ENCODE results near the gene STARD3NL.
"Not testable (repeated sequence)": the region's sequence is repeated elsewhere in the genome, so short reads cannot be mapped to it uniquely, and the experiment has no call there.

The STARD3NL gene, protein sequence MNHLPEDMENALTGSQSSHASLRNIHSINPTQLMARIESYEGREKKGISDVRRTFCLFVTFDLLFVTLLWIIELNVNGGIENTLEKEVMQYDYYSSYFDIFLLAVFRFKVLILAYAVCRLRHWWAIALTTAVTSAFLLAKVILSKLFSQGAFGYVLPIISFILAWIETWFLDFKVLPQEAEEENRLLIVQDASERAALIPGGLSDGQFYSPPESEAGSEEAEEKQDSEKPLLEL

DNA sequence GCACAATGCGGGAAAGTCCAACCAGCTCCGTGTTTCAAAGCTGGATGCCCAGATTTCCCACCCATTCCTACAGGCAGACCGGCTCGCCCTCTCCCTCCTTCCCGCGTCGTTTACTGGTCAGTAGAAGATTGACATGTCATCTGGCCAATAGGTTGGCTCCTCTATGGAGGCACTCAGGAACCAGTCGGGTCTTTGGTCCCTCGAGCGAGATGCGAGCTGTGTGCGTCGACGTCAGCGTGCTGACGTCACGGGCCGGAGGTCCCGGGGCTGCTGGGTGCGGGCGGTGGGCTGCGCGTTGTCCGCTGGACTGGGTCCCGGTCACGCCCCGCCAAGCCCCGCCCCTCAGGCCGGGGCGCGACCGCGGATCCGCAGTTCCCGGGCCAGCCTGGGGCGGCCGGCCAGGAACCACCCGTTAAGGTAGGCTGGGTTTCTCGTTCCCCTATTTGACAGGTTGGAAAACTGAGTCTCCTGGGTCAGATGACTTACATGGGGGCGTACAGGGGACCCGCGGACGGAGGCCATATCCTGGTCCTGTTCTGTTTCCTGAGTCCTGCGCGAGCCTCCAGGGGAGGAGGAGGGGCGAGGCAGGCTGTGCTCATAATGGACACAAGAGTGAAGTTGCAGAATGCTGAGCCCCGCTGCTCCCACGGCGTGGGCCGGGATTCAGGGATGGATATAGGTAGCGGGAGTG, at the start of gene STARD3NL:
Gene STARD3NL (plus strand): TSS at position 242 of the 691 bp plus-strand sequence. CDS start 29,260 bp downstream, outside the sequence.
- in situ Hi-C loops (cut with MboI; ENCODE audit: low sequenced_read_pairs) = no loop called here

DNA sequence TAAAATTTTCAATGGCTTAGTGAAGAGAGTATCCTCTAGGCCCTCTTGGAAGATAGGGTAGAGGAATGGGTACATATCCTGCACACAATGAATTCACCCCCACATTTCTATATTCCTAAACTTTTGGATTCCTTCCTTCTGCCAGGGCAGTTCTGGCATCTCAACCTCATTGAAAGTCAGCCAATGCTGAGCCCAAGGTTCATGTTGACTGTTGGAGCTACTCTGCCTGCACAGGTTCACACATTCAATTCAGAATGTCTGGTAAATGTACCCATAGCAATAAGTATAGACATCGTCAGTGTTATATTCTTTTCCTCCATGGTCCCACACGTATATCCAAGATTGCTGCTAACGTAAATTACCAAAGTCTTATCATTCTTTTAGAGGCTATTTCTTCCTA, 48.9 kb upstream of the STARD3NL start:
- in situ Hi-C loops (cut with MboI; ENCODE audit: low sequenced_read_pairs) = no loop called here

DNA sequence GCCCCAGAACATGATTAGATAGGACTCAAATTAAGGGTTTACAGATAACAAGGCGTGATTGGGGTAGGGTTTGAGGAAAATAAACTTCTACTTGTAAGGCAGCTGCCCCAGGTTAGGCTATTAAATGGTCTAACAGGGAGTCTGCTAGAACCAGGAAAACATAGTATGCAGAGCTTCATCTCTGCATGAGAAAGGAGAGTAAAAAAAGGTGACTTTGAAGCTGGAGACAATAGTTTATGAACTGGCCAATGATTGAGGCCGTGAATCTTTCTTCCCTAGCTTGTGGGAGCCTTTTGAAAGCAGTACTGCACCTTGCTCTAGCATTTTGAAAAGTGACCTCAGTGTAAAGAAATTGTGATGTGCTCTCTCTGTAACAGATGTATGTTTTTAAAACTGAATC, 48.5 kb upstream of the STARD3NL start:
- in situ Hi-C loops (cut with MboI; ENCODE audit: low sequenced_read_pairs) = no loop called here

DNA sequence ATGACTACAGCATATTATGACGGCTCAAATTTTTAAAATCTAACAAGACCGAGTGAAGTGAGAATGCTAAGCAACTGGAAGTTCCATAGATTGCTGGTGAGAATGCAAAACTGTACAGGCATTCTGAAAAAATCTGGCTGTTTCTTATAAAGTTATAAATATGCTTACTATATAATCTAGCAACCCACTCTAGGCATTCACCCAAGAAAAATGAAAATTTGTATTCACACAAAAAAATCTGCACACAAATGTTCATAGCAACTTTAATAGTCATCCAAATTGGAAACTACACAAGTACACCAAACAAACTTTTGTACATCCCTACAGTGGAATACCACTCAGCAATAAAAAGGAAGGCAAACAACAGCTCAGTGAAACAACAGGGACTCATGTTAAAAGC, 39.9 kb upstream of the STARD3NL start:
- in situ Hi-C loops (cut with MboI; ENCODE audit: low sequenced_read_pairs) = no loop called here

DNA sequence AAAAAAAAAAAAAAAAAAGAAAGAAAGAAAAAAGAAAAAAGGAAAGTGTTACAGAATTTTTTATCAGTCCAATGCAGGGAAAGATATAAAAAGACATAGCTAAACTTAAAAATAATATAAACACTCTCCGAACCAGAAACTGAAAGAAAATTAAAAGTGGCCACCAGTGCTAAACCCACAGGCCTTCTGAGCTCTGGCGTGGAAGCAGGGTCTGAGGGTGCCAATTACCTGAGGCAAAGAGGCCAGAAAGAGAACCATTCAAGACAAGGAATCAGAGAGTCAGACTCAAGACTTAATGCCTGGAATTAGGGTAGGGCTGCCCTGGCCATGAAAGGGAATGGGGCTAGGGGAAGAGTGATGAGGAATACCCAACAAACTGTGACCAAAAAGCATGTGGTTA, 36.9 kb upstream of the STARD3NL start:
- in situ Hi-C loops (cut with MboI; ENCODE audit: low sequenced_read_pairs) = no loop called here

DNA sequence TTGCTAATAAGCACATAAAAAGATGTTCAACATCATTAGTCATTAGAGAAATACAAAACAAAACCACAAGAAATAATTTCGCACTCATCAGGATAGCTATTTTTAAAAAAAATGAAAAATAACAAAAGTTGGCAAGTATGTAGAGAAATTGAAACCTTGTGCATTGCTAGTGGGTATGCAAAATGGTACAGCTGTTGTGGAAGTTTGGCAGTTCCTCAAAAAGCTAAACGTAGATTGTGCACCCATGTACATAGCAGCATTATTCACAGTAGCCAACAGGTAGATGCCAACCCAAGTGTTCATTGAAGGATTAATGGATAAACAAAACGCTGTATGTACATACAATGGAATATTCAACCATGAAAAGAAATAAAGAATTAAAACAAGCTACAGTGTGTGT, 35.3 kb upstream of the STARD3NL start:
- in situ Hi-C loops (cut with MboI; ENCODE audit: low sequenced_read_pairs) = no loop called here

DNA sequence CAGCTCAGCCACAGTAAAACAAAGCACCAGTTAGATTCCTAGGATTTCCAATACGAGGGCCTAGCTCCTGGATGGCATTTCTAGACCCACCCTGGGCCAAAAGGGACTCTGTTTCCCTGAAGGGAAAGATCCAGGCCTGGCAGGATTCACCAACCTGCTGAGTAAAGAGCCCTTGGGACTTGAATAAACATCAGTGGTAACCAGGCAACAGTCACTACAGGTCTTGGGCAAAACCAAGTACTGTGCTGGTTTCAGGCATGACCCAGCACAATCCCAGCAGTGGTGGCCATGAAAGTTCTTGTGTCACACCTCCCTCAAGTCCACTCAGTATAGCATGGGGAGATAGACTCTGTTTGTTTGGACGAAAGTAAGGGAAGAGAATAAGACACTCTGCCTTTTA, 31.0 kb upstream of the STARD3NL start:
- in situ Hi-C loops (cut with MboI; ENCODE audit: low sequenced_read_pairs) = no loop called here

DNA sequence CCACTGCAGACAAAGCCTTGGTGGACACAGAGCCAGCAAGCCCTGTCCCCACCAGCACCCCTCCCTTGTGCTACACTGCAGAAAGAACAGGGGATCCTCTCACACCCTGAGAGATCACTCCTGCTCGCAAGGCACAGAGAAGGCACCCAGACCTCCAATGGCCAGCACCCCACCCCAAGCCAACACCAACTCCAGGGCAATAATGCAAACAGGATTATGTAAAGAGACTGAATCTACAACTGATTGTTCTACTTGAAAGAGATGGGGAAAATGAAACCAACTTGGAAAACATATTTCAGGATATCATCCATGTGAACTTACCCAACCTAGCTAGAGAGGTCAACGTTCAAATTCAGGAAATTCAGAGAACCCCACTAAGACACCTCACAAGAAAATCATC, 26.5 kb upstream of the STARD3NL start:
- in situ Hi-C loops (cut with MboI; ENCODE audit: low sequenced_read_pairs) = no loop called here

DNA sequence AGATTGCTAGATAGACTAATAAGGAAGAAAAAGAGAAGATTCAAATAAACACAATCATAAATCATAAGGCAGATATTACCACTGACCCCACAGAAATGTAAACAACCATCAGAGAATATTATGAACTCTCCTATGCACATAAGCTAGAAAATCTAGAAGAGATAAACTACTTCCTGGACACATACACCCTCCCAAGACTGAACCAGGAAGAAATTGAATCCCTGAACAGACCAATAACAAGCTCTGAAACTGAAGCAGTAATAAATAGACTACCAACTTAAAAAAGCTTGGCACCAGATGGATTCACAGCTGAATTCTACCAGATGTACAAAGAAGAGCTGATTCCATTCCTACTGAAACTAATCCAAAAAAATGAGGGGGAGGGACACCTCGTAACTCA, 24.5 kb upstream of the STARD3NL start:
- in situ Hi-C loops (cut with MboI; ENCODE audit: low sequenced_read_pairs) = no loop called here

DNA sequence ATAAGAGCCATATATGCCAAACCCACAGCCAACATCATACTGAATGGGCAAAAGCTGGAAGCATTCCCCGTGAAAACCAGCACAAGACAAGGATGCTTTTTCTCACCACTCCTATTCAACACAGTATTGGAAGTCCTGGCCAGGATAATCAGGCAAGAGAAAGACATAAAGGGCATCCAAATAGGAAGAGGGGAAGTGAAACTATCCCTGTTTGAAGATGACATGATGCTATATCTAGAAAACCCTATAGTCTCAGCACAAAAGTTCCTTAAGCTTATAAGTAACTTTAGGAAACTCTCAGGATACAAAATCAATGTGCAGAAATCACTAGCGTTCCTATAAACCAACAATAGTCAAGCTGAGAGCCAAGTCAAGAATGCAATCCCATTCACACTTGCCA, 23.8 kb upstream of the STARD3NL start:
- in situ Hi-C loops (cut with MboI; ENCODE audit: low sequenced_read_pairs) = no loop called here

DNA sequence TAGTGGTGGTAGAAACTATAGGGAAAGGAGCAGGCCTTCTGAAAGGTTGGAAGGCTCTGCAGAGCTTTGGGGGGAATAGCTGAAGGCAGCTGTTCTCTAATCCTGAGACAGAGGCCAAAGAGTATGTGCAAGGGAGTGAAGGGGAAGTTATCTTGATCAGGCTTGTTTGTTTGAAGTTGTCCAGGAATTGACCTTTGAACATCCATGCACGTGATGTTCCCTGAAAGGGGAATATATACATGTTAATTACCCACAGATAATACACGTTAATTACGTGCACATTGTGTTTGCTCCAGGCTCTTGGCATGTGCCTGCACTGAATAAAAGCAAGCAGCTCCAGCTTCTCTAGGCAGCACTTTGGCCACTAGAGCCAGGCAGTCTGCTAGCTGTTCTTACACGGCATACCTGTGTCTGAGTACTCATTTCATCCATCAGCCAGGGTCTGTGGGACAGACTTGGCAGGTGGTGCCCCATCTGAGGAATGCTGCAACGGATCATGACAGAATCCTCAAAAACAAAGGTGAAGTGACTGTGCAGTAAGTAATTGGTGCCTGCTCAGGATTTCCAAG, 18.0 kb upstream of the STARD3NL start:
- in situ Hi-C loops (cut with MboI; ENCODE audit: low sequenced_read_pairs) = no loop called here

DNA sequence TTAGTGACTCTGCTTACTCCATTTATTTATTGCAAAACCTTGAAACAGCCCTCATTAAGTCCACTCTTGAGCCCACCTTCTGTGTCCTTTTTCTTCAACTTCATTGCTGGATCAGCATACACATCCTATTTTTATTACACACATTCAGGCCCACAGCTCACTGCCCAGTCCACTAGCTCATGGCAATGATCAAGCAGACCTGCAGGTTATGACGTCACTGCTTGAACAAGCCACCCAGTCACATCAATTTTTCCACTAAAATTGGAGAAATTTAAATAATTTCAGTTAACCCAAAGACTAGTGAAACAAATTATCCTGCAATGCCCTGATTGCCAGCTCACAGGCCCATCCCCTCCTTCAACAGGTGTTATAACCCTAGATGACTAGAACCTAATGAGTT, 16.0 kb upstream of the STARD3NL start:
- in situ Hi-C loops (cut with MboI; ENCODE audit: low sequenced_read_pairs) = no loop called here

DNA sequence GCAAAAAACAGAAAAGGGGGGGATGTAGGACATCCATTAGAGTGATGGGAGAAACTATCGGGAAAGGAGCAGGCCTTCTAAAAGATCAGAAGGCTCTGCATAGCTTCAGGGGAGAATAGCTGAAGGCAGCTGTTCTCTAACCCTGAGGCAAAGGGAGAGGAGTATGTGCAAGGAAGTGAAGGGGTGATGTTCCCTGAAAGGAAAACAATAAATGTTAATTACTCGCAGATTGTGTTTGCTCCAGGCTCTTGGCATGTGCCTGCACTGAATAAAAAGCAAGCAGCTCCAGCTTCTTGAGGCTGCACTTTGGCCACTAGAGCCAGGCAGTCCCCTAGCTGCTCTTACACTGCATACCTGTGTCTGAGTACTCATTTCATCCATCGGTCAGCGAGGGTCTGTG, 14.4 kb upstream of the STARD3NL start:
- in situ Hi-C loops (cut with MboI; ENCODE audit: low sequenced_read_pairs) = no loop called here

DNA sequence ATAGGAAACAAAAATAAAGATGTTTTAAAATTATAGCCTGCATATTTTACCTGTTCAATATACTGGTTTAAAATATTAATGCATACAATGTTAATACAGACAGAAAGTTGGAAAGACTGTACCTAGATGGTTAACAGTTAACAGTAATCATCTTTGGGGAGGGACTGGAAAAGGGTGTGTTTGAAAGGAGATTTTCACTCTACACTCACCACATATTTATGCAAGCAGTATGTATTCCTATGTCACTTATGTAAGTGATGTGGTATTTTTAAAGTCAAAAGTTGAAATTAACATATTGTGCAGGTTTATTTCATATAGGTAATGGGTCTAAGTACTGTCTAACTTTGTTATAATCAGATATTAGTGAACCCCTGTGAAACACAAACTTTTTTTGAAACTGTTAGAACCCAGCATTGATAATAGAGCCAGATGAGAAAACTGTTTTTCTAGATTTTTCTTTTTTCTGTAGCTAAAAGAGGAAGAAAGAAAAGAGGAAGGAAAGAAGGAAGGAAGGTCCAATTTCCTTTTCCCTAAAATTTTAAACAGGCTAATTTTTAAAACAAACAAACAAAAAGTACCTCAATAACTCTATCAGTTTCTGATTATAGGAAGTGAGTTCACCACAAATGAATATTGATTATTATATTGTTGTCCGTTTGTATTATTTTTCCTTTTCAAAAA, 9.0 kb upstream of the STARD3NL start:
- in situ Hi-C loops (cut with MboI; ENCODE audit: low sequenced_read_pairs) = no loop called here

DNA sequence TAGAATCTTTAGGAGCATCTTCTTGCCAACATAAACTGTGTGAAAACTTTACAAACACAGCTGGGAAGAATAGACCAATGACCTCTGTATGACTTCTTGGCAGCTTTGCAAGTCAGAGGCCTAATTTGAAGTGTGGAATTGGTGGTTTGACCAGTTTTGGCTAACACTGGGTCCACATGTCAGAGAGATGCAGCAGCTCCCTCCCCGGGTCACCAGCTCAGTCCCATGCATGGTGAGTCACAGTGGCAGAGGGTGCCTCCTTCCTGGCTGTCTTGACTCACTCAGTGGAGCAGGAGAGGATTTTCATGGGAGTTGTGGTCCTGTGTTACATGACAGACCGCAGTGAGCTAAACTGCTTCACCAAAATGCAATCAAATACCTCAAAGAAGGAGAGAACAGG, 8.2 kb upstream of the STARD3NL start:
- in situ Hi-C loops (cut with MboI; ENCODE audit: low sequenced_read_pairs) = no loop called here

DNA sequence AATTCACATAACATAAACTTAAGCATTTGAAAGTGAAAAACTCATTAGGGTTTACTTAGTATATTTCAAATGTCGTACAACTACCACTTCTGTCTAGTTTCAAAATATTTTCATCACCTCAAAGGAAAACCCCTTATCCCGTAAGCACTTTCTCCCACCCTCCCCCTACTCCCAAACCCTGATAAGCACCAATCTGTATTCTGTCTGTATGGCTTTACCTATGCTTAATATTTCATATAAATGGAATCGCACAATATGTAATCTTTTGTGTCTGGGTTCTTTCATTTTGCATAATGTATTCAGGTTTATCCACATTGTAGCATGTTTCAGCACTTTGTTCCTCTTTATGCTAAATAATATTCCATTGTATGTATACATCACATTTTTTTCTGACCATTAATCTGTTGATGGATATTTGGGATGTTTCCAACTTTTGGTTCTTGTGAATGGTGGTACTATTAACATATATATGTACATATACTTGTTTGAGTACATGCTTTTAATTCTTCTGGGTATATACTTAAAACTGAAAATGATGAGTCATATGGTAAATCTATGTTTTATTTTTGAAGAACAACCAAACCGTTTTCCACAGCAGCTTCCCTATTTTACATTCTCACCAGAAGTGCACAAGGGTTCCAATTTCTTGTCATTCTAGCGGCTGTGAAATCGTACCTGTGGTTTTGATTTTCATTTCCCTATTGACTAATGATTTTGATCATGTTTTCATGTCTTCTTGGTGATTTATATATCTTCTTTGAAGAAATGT, 6.2 kb upstream of the STARD3NL start:
- in situ Hi-C loops (cut with MboI; ENCODE audit: low sequenced_read_pairs) = no loop called here

DNA sequence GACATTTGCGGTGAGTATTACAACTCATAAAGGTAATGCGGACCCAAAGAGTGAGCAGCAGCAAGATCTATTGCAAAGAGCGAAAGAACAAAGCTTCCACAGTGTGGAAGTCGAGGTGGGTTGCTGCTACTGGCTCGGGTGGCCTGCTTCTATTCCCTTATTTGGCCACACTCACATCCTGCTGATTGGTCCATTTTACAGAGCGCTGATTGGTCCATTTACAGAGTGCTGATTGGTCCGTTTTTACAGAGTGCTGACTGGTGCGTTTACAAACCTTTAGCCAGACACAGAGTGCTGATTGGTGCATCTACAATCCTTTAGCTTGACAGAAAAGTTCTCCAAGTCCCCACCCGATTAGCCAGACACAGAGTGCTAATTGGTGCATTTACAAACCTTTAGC, 2.5 kb upstream of the STARD3NL start:
- in situ Hi-C loops (cut with MboI; ENCODE audit: low sequenced_read_pairs) = not testable (repeated sequence)

DNA sequence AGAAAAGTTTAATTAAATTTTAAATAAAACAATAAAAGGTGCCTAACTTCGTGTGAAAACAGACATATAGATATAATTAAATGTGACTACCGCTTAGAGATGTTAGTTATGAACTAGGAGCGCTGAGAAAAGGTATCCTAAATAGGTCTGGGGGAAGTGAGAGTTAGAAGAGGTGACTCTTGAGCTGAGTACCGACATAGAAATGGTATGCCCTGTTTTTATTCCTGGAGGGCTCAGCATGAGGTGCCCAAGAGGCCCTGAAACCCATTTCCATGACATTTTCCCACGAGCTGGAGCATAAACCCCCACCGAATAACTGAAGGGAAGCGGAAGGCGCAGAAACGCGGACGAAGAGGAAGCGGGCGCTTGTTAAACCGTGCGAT, 433 bp upstream of the STARD3NL start:
- in situ Hi-C loops (cut with MboI; ENCODE audit: low sequenced_read_pairs) = no loop called here

DNA sequence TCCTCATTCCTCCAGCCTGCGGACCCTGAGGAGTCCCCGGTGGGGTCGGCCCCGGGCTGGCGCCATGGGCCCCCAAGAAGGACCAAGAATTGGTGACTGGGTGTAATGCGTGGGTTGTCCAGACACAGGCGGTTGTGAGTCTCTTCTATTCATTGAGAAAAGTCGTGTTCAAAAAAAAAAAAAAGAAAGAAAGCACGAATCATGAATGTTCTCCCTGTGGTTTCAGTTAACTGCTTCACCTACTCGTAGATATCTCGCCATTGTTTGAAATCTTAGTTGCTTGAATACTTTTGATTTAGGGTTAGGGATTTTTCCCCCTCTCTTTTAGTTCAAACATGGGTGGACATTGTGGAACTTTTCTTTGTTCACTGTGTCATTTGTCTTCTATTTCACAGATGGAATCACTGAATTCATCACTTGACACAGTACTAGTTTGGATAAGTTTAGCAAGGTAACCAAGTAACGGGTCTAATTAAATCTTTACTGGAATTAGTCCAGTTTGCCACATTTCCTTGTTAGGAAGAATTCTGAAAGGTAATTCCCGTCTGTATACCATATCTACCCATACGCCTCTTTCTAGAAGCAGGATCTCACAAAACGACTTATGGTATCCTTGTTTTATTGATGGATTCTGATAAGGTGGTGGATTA, 775 bp downstream of the STARD3NL start:
- in situ Hi-C loops (cut with MboI; ENCODE audit: low sequenced_read_pairs) = no loop called here

DNA sequence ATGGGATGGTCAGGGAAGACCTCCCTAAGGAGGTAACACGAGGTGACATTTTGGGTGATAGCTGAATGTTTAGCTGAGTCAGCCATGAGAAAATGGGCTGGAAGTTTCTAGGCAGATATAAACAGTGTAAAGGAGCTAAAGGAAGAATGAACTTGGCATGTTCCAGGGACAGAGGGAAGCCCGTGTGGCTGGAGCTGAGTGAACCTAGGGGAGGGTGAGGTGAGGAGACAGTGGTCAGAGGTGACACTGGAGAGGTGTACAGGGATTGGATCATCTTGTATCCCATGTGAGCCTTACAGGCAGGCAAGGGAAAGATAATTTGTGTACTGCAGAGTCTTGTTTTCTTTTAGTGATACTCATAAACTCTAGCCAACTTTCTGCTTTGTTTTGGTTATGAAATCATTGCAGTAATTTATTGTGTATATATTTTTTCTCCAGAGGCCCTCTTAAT, 1.8 kb downstream of the STARD3NL start:
- in situ Hi-C loops (cut with MboI; ENCODE audit: low sequenced_read_pairs) = no loop called here

DNA sequence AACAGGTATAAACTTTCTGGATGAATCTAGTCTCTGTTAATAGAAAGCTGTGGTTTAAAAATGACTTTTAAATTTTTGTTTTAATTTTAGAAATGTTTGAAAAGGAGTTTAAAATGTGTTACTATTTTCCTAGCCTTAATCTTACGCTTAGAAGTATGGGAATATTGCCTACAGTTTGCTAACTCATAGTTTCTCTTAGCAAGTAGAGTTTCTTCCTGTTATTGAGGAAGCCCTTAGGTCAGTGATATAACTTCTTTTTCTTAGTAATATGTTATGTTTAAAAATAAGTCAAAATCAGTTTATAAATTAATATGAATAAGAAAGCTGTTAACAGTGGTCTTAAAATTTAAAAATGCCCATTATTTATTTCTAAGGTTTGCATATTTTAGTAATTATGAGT, 3.1 kb downstream of the STARD3NL start:
- in situ Hi-C loops (cut with MboI; ENCODE audit: low sequenced_read_pairs) = no loop called here

Data from hTERT RPE-1 (cell line).